Measurements from ENCODE around the gene MARK2. TPM values are rescaled to one million over a fixed set of nuclear protein-coding genes. Genes with fewer than 3 reads are reported as not detected.

The MARK2 gene
- total RNA-seq, 1 donor from 2014 or later = 59.1 TPM

- Mint-ChIP-seq H3K36me3 (ENCODE audit: insufficient read depth) (no peaks in the 10 kb centered on the region), H3K4me3 (ENCODE audit: low read depth) (no peak overlapping the region), H3K9me3 (ENCODE audit: low read depth) (no peaks in the 10 kb centered on the region), H3K27me3 (no peaks in the 10 kb centered on the region), H3K4me1 (ENCODE audit: low read depth) (peaks cover 28% of the 10 kb centered on the region), H3K27ac (no peak overlapping the region)
- no peak for DNase-seq (ENCODE audit: low spot score, unreplicated experiment)
- no peak for TF ChIP-seq CTCF (IDR thresholded peaks at IDR 0.05; ENCODE audit: unreplicated experiment)
Observed at GRCh38 chr11:63882555-63883242, 43.8 kb downstream of the MARK2 start.

GRCh38 chr11:63883791-63884190 is 44.9 kb downstream of the MARK2 start:
- H3K36me3 Mint-ChIP-seq (ENCODE audit: insufficient read depth) = no peaks in the 10 kb centered on the region
- DNase-seq (ENCODE audit: low spot score, unreplicated experiment) = no peak
- peak overlapping the region; percentile 69 for H3K27ac Mint-ChIP-seq
- TF ChIP-seq CTCF (IDR thresholded peaks at IDR 0.05; ENCODE audit: unreplicated experiment) = no peak
- H3K9me3 Mint-ChIP-seq (ENCODE audit: low read depth) = no peaks in the 10 kb centered on the region
- no peak overlapping the region for H3K4me3 Mint-ChIP-seq (ENCODE audit: low read depth)
- peaks cover 33% of the 10 kb centered on the region for H3K4me1 Mint-ChIP-seq (ENCODE audit: low read depth)
- H3K27me3 Mint-ChIP-seq = no peaks in the 10 kb centered on the region

- TF ChIP-seq CTCF (IDR thresholded peaks at IDR 0.05; ENCODE audit: unreplicated experiment) = no peak
- H3K4me1 Mint-ChIP-seq (ENCODE audit: low read depth) = peaks cover 38% of the 10 kb centered on the region
- H3K9me3 Mint-ChIP-seq (ENCODE audit: low read depth) = no peaks in the 10 kb centered on the region
- DNase-seq (ENCODE audit: low spot score, unreplicated experiment) = no peak
- peak overlapping the region; percentile 69 for H3K27ac Mint-ChIP-seq
- H3K4me3 Mint-ChIP-seq (ENCODE audit: low read depth) = no peak overlapping the region
- no peaks in the 10 kb centered on the region for H3K36me3 Mint-ChIP-seq (ENCODE audit: insufficient read depth)
- no peaks in the 10 kb centered on the region for H3K27me3 Mint-ChIP-seq
Observed at GRCh38 chr11:63884196-63884932, 45.5 kb downstream of the MARK2 start.

GRCh38 chr11:63887386-63887999 is 48.6 kb downstream of the MARK2 start:
- Mint-ChIP-seq H3K4me1 (ENCODE audit: low read depth) (peaks cover 41% of the 10 kb centered on the region), H3K27me3 (no peaks in the 10 kb centered on the region), H3K4me3 (ENCODE audit: low read depth) (peak overlapping the region; percentile 46), H3K9me3 (ENCODE audit: low read depth) (no peaks in the 10 kb centered on the region), H3K27ac (peak overlapping the region; percentile 90), H3K36me3 (ENCODE audit: insufficient read depth) (no peaks in the 10 kb centered on the region)
- DNase-seq (ENCODE audit: low spot score, unreplicated experiment) = no peak
- TF ChIP-seq CTCF (IDR thresholded peaks at IDR 0.05; ENCODE audit: unreplicated experiment) = no peak
